IPS-18a (cell line): ENCODE data around the gene CYP27B1.
"Not testable (repeated sequence)": the region's sequence is repeated elsewhere in the genome, so short reads cannot be mapped to it uniquely, and the experiment has no call there.

Experiments used
- H3K27ac ChIP-seq: one replicate; pipeline ENCODE4 v1.5.1; 2013; ENCODE audit warnings: low read length
- H3K27me3 ChIP-seq: one replicate; pipeline ENCODE4 v1.6.1; 2013; ENCODE audit warnings: mild to moderate bottlenecking, low read length; ENCODE audit not compliant: control insufficient read depth, insufficient read depth
- H3K36me3 ChIP-seq: one replicate; pipeline ENCODE4 v1.6.1; 2013; ENCODE audit warnings: low read depth, low read length; ENCODE audit not compliant: control insufficient read depth
- H3K4me1 ChIP-seq: one replicate; pipeline ENCODE4 v1.6.1; 2013; ENCODE audit warnings: low read depth, low read length; ENCODE audit not compliant: control insufficient read depth
- H3K4me3 ChIP-seq: one replicate; pipeline ENCODE4 v1.5.1; 2013; ENCODE audit warnings: low read length
- H3K9ac ChIP-seq: one replicate; pipeline ENCODE4 v1.6.1; 2013; ENCODE audit warnings: mild to moderate bottlenecking, low read length, moderate library complexity
- H3K9me3 ChIP-seq: one replicate; pipeline ENCODE4 v1.6.1; 2013; ENCODE audit warnings: low read depth, low read length; ENCODE audit not compliant: control insufficient read depth

The CYP27B1 gene

GRCh38 chr12:57782243-57782607 lies 15.3 kb upstream of the CYP27B1 start:
- Histone ChIP-seq H3K4me3 (peak overlapping the region; percentile 99), H3K36me3 (peaks cover 18% of the 10 kb centered on the region), H3K9ac (no peak overlapping the region), H3K4me1 (no peaks in the 10 kb centered on the region), H3K27me3 (no peaks in the 10 kb centered on the region), H3K9me3 (no peaks in the 10 kb centered on the region), H3K27ac (no peak overlapping the region)

GRCh38 chr12:57781801-57782200 lies 14.9 kb upstream of the CYP27B1 start:
- peaks cover 13% of the 10 kb centered on the region for H3K36me3 ChIP-seq
- H3K4me1 ChIP-seq: no peaks in the 10 kb centered on the region
- H3K9me3 ChIP-seq: no peaks in the 10 kb centered on the region
- H3K27me3 ChIP-seq: no peaks in the 10 kb centered on the region
- H3K9ac ChIP-seq: no peak overlapping the region
- H3K4me3 ChIP-seq: no peak overlapping the region
- no peak overlapping the region for H3K27ac ChIP-seq

- no peak overlapping the region for H3K4me3 ChIP-seq
- H3K9me3 ChIP-seq: no peaks in the 10 kb centered on the region
- H3K27me3 ChIP-seq: no peaks in the 10 kb centered on the region
- no peak overlapping the region for H3K27ac ChIP-seq
- no peak overlapping the region for H3K9ac ChIP-seq
- peaks cover 8% of the 10 kb centered on the region for H3K36me3 ChIP-seq
- no peaks in the 10 kb centered on the region for H3K4me1 ChIP-seq
Measured at GRCh38 chr12:57781244-57781643, 14.4 kb upstream of the CYP27B1 start.

- H3K27ac ChIP-seq: no peak overlapping the region
- no peaks in the 10 kb centered on the region for H3K36me3 ChIP-seq
- H3K4me3 ChIP-seq: no peak overlapping the region
- H3K4me1 ChIP-seq: no peaks in the 10 kb centered on the region
- no peaks in the 10 kb centered on the region for H3K27me3 ChIP-seq
- no peaks in the 10 kb centered on the region for H3K9me3 ChIP-seq
- H3K9ac ChIP-seq: no peak overlapping the region
Measured at GRCh38 chr12:57780284-57780897, 13.5 kb upstream of the CYP27B1 start.

GRCh38 chr12:57779736-57780135 lies 12.9 kb upstream of the CYP27B1 start:
- H3K36me3 ChIP-seq: no peaks in the 10 kb centered on the region
- H3K4me3 ChIP-seq: no peak overlapping the region
- H3K27ac ChIP-seq: no peak overlapping the region
- no peaks in the 10 kb centered on the region for H3K9me3 ChIP-seq
- H3K4me1 ChIP-seq: no peaks in the 10 kb centered on the region
- H3K9ac ChIP-seq: no peak overlapping the region
- H3K27me3 ChIP-seq: no peaks in the 10 kb centered on the region

- Histone ChIP-seq H3K4me3 (no peak overlapping the region), H3K4me1 (no peaks in the 10 kb centered on the region), H3K27me3 (peaks cover 7% of the 10 kb centered on the region), H3K36me3 (no peaks in the 10 kb centered on the region), H3K9me3 (no peaks in the 10 kb centered on the region), H3K9ac (no peak overlapping the region), H3K27ac (no peak overlapping the region)
Measured at GRCh38 chr12:57777911-57778310, 11.0 kb upstream of the CYP27B1 start.

GRCh38 chr12:57777367-57777766 lies 10.5 kb upstream of the CYP27B1 start:
- Histone ChIP-seq H3K9me3 (no peaks in the 10 kb centered on the region), H3K27ac (no peak overlapping the region), H3K36me3 (no peaks in the 10 kb centered on the region), H3K9ac (no peak overlapping the region), H3K27me3 (peaks cover 8% of the 10 kb centered on the region), H3K4me3 (no peak overlapping the region), H3K4me1 (no peaks in the 10 kb centered on the region)

- no peaks in the 10 kb centered on the region for H3K4me1 ChIP-seq
- H3K9ac ChIP-seq: no peak overlapping the region
- no peaks in the 10 kb centered on the region for H3K36me3 ChIP-seq
- no peak overlapping the region for H3K4me3 ChIP-seq
- no peaks in the 10 kb centered on the region for H3K9me3 ChIP-seq
- peaks cover 8% of the 10 kb centered on the region for H3K27me3 ChIP-seq
- no peak overlapping the region for H3K27ac ChIP-seq
Measured at GRCh38 chr12:57776247-57776587, 9.3 kb upstream of the CYP27B1 start.

GRCh38 chr12:57775563-57776246 lies 8.8 kb upstream of the CYP27B1 start:
- H3K36me3 ChIP-seq: peaks cover 1% of the 10 kb centered on the region

GRCh38 chr12:57775044-57775443 lies 8.2 kb upstream of the CYP27B1 start:
- H3K27me3 ChIP-seq: peaks cover 8% of the 10 kb centered on the region
- H3K4me1 ChIP-seq: no peaks in the 10 kb centered on the region
- no peak overlapping the region for H3K9ac ChIP-seq
- H3K9me3 ChIP-seq: no peaks in the 10 kb centered on the region
- H3K4me3 ChIP-seq: no peak overlapping the region
- no peak overlapping the region for H3K27ac ChIP-seq
- H3K36me3 ChIP-seq: peaks cover 8% of the 10 kb centered on the region

More at GRCh38 chr12:57775563-57776246, 8.8 kb upstream of the CYP27B1 start:
- no peak overlapping the region for H3K9ac ChIP-seq
- peaks cover 8% of the 10 kb centered on the region for H3K27me3 ChIP-seq
- H3K4me3 ChIP-seq: no peak overlapping the region
- H3K27ac ChIP-seq: no peak overlapping the region
- H3K4me1 ChIP-seq: no peaks in the 10 kb centered on the region
- no peaks in the 10 kb centered on the region for H3K9me3 ChIP-seq

- H3K27ac ChIP-seq, H3K27me3 ChIP-seq, H3K9me3 ChIP-seq, H3K4me1 ChIP-seq, H3K4me3 ChIP-seq, H3K9ac ChIP-seq: not testable (repeated sequence)
- H3K36me3 ChIP-seq: peaks cover 12% of the 10 kb centered on the region
Measured at GRCh38 chr12:57774634-57775033, 7.8 kb upstream of the CYP27B1 start.
